Measurements from ENCODE around the gene WDFY4.

- TF ChIP-seq CTCF (IDR thresholded peaks at IDR 0.05) (no peak), POLR2A (IDR thresholded peaks at IDR 0.05) (no peak)
Measured at GRCh38 chr10:48951707-48952106, 267.0 kb downstream of the WDFY4 start.
